ENCODE data around the gene GMCL2. TPM values are rescaled to one million over a fixed set of nuclear protein-coding genes. Genes with fewer than 3 reads are reported as not detected.

Gene GMCL2
- total RNA-seq, 2 experiments from 2014 or later = not detected

GRCh38 chr5:178213748-178214151, 26.6 kb upstream of the GMCL2 start:
- Mint-ChIP-seq H3K9me3 (no peaks in the 10 kb centered on the region), H3K4me1 (peaks cover 33% of the 10 kb centered on the region), H3K27me3 (peaks cover 9% of the 10 kb centered on the region), H3K4me3 (no peak overlapping the region), H3K36me3 (peaks cover 48% of the 10 kb centered on the region), H3K27ac (peak overlapping the region; percentile 67)
- DNase-seq = no peak

- H3K27me3 Mint-ChIP-seq = peaks cover 9% of the 10 kb centered on the region
- H3K27ac Mint-ChIP-seq = peak overlapping the region; percentile 48
- H3K36me3 Mint-ChIP-seq = peaks cover 47% of the 10 kb centered on the region
- no peak for DNase-seq
- no peak overlapping the region for H3K4me3 Mint-ChIP-seq
- peaks cover 36% of the 10 kb centered on the region for H3K4me1 Mint-ChIP-seq
- H3K9me3 Mint-ChIP-seq = no peaks in the 10 kb centered on the region
These were observed 25.9 kb upstream of the GMCL2 start for GRCh38 chr5:178213003-178213461.

GRCh38 chr5:178212241-178213002, 25.3 kb upstream of the GMCL2 start:
- Mint-ChIP-seq H3K4me1 (peaks cover 42% of the 10 kb centered on the region), H3K36me3 (peaks cover 50% of the 10 kb centered on the region), H3K27ac (peak overlapping the region; percentile 48), H3K4me3 (no peak overlapping the region), H3K27me3 (peaks cover 9% of the 10 kb centered on the region), H3K9me3 (no peaks in the 10 kb centered on the region)
- no peak for DNase-seq

GRCh38 chr5:178211095-178212048, 24.2 kb upstream of the GMCL2 start:
- peak overlapping the region; percentile 53 for H3K4me3 Mint-ChIP-seq
- no peaks in the 10 kb centered on the region for H3K9me3 Mint-ChIP-seq
- H3K36me3 Mint-ChIP-seq = peaks cover 59% of the 10 kb centered on the region
- peak overlapping the region; percentile 48 for H3K27ac Mint-ChIP-seq
- no peak for DNase-seq
- H3K4me1 Mint-ChIP-seq = peaks cover 52% of the 10 kb centered on the region
- H3K27me3 Mint-ChIP-seq = peaks cover 9% of the 10 kb centered on the region

- no peak overlapping the region for H3K4me3 Mint-ChIP-seq
- no peaks in the 10 kb centered on the region for H3K9me3 Mint-ChIP-seq
- no peak for DNase-seq
- H3K4me1 Mint-ChIP-seq = peaks cover 54% of the 10 kb centered on the region
- H3K36me3 Mint-ChIP-seq = peaks cover 61% of the 10 kb centered on the region
- H3K27ac Mint-ChIP-seq = peak overlapping the region; percentile 54
- peaks cover 9% of the 10 kb centered on the region for H3K27me3 Mint-ChIP-seq
These were observed 23.5 kb upstream of the GMCL2 start for GRCh38 chr5:178210686-178211085.

- Mint-ChIP-seq H3K4me3 (peak overlapping the region; percentile 4), H3K9me3 (no peaks in the 10 kb centered on the region), H3K36me3 (peaks cover 66% of the 10 kb centered on the region), H3K27me3 (peaks cover 9% of the 10 kb centered on the region), H3K27ac (peak overlapping the region; percentile 54), H3K4me1 (peaks cover 55% of the 10 kb centered on the region)
- DNase-seq = no peak
These were observed 22.9 kb upstream of the GMCL2 start for GRCh38 chr5:178210073-178210535.

- peaks cover 55% of the 10 kb centered on the region for H3K4me1 Mint-ChIP-seq
- peak overlapping the region; percentile 54 for H3K27ac Mint-ChIP-seq
- no peak for DNase-seq
- H3K9me3 Mint-ChIP-seq = no peaks in the 10 kb centered on the region
- H3K36me3 Mint-ChIP-seq = peaks cover 66% of the 10 kb centered on the region
- peak overlapping the region; percentile 25 for H3K4me3 Mint-ChIP-seq
- H3K27me3 Mint-ChIP-seq = peaks cover 5% of the 10 kb centered on the region
These were observed 22.3 kb upstream of the GMCL2 start for GRCh38 chr5:178209334-178210072.

GRCh38 chr5:178208540-178209227, 21.5 kb upstream of the GMCL2 start:
- no peak for DNase-seq
- H3K4me3 Mint-ChIP-seq = no peak overlapping the region
- H3K36me3 Mint-ChIP-seq = peaks cover 66% of the 10 kb centered on the region
- peaks cover 2% of the 10 kb centered on the region for H3K9me3 Mint-ChIP-seq
- H3K27ac Mint-ChIP-seq = peak overlapping the region; percentile 54
- H3K4me1 Mint-ChIP-seq = peaks cover 56% of the 10 kb centered on the region
- peaks cover 4% of the 10 kb centered on the region for H3K27me3 Mint-ChIP-seq

GRCh38 chr5:178207917-178208280, 20.7 kb upstream of the GMCL2 start:
- Mint-ChIP-seq H3K27ac (peak overlapping the region; percentile 59), H3K4me1 (peaks cover 52% of the 10 kb centered on the region), H3K9me3 (peaks cover 2% of the 10 kb centered on the region), H3K27me3 (peaks cover 4% of the 10 kb centered on the region), H3K4me3 (peak overlapping the region; percentile 91), H3K36me3 (peaks cover 62% of the 10 kb centered on the region)
- DNase-seq = no peak

- Mint-ChIP-seq H3K27me3 (peaks cover 4% of the 10 kb centered on the region), H3K27ac (peak overlapping the region; percentile 59), H3K4me3 (peak overlapping the region; percentile 91), H3K36me3 (peaks cover 62% of the 10 kb centered on the region), H3K4me1 (peaks cover 52% of the 10 kb centered on the region), H3K9me3 (peaks cover 2% of the 10 kb centered on the region)
- no peak for DNase-seq
These were observed 20.2 kb upstream of the GMCL2 start for GRCh38 chr5:178207183-178207916.

GRCh38 chr5:178206166-178207101, 19.3 kb upstream of the GMCL2 start:
- Mint-ChIP-seq H3K36me3 (peaks cover 56% of the 10 kb centered on the region), H3K9me3 (peaks cover 2% of the 10 kb centered on the region), H3K4me1 (peaks cover 56% of the 10 kb centered on the region), H3K4me3 (peak overlapping the region; percentile 91), H3K27me3 (peaks cover 4% of the 10 kb centered on the region), H3K27ac (peak overlapping the region; percentile 84)
- no peak for DNase-seq

- H3K27ac Mint-ChIP-seq = peak overlapping the region; percentile 84
- DNase-seq = no peak
- H3K4me3 Mint-ChIP-seq = peak overlapping the region; percentile 91
- peaks cover 2% of the 10 kb centered on the region for H3K9me3 Mint-ChIP-seq
- H3K36me3 Mint-ChIP-seq = peaks cover 51% of the 10 kb centered on the region
- peaks cover 50% of the 10 kb centered on the region for H3K4me1 Mint-ChIP-seq
- H3K27me3 Mint-ChIP-seq = peaks cover 4% of the 10 kb centered on the region
These were observed 18.5 kb upstream of the GMCL2 start for GRCh38 chr5:178205749-178206047.
